Measurements from ENCODE around the gene RILPL1. TPM values are rescaled to one million over a fixed set of nuclear protein-coding genes. Genes with fewer than 3 reads are reported as not detected.

RILPL1 gene
- total and polyA plus RNA-seq, 9 of the 15 experiments (the other 6 are each of a cell fraction or from before 2014, with no cell fraction given) = 0.25 to 10.6 (median 8.6) TPM

DNA sequence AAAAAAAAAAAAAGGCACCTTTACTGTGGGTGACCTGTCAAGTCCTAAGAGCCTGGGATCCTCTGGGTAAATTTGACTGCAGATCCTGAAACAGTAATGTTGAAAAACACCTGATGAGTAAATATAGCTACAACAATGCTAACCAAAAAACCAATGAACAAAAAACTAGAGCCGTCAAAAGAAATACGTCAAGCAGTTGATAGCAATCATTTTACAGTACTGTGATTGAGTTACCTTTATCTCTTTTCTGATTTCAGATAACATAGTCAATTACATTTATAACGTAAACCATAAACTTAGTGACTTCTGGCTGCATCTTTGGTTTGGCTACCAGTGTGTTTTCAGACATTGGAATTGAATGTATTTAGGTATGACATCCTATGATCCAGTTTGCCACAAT lies 44.7 kb upstream of the RILPL1 start:
- intact Hi-C loops (cut with micrococcal nuclease) = no loop called here
- ATAC-seq (no peak), DNase-seq (ENCODE audit: extremely low read depth in 1 of 4, low spot score in 3 of 4) (no peak), FAIRE-seq (no peak)
- Histone ChIP-seq H3K4me2 (ENCODE audit: insufficient read depth, low read length) (no peak overlapping the region), H3K9ac (ENCODE audit: insufficient read depth in 1 of 2, low read depth in 2 of 2, low read length in 2 of 2) (no peak overlapping the region), H3K9me3 (replicated peaks; ENCODE audit: control insufficient read depth, insufficient read depth, low read depth, low read length) (no peaks in the 10 kb centered on the region), H3K27me3 (ENCODE audit: control insufficient read depth in 2 of 2, insufficient read depth in 2 of 2, low read length in 2 of 2) (no peaks in the 10 kb centered on the region), H3K9me1 (ENCODE audit: control insufficient read depth, insufficient read depth, low read length) (no peaks in the 10 kb centered on the region), H3K4me3 (no peak overlapping the region), H3K79me2 (ENCODE audit: control insufficient read depth, insufficient read depth, low read length) (peaks cover 13% of the 10 kb centered on the region), H3K27ac (ENCODE audit: extremely low read depth, low read depth, low read length) (no peak overlapping the region), H3K4me1 (replicated peaks in 1 of 2; ENCODE audit: control insufficient read depth in 2 of 2, insufficient read depth in 2 of 2, low read length in 2 of 2) (peaks cover 7 to 8% of the 10 kb centered on the region in 2 experiments), H4K20me1 (replicated peaks; ENCODE audit: control insufficient read depth, insufficient read depth, low read length) (no peaks in the 10 kb centered on the region), H2AFZ (ENCODE audit: low read depth, low read length) (no peak overlapping the region), H3K36me3 (ENCODE audit: control insufficient read depth, insufficient read depth, low read length) (no peaks in the 10 kb centered on the region)
- CTCF ChIA-PET (ENCODE audit: low intra/inter-chr PET ratio) = no interaction called here
- BruUV-seq (replicated peaks) = no TSS peak
- WGBS (ENCODE audit: insufficient coverage, low coverage, missing lambda C conversion rate) = 56% methylated on average over 3 of the region's 3 CpGs
- in situ Hi-C loops (cut with MboI) = no loop called here
- POLR2A ChIA-PET = interaction anchor here (0.6 kb wide), 1 partner anchor 146 kb away, joined by 3 read pairs; no protein-coding TSS in a partner anchor
- TF ChIP-seq ZNF644 (tag; IDR thresholded peaks at IDR 0.05; ENCODE audit: low read depth) (no peak), NFXL1 (CRISPR knock-in tag; IDR thresholded peaks at IDR 0.05) (no peak), RBM15 (IDR thresholded peaks at IDR 0.05; ENCODE audit: insufficient read depth, low read length) (no peak), NFIX (CRISPR knock-in tag; IDR thresholded peaks at IDR 0.05; ENCODE audit: low read depth) (no peak), SMC3 (conservative IDR thresholded peaks at IDR 0.05; ENCODE audit: insufficient read depth, low read depth, low read length) (no peak), ZNF23 (CRISPR knock-in tag; IDR thresholded peaks at IDR 0.05) (no peak), THRAP3 (IDR thresholded peaks at IDR 0.05; ENCODE audit: borderline replicate concordance) (no peak), FOXK2 (conservative IDR thresholded peaks at IDR 0.05 in 1 of 2, IDR thresholded peaks at IDR 0.05 in 1 of 2; ENCODE audit: low read depth in 2 of 2) (no peak), ZNF431 (CRISPR knock-in tag; IDR thresholded peaks at IDR 0.05) (no peak), GTF2A2 (tag; IDR thresholded peaks at IDR 0.05) (no peak)
- TF ChIP-seq, protein P1, sequence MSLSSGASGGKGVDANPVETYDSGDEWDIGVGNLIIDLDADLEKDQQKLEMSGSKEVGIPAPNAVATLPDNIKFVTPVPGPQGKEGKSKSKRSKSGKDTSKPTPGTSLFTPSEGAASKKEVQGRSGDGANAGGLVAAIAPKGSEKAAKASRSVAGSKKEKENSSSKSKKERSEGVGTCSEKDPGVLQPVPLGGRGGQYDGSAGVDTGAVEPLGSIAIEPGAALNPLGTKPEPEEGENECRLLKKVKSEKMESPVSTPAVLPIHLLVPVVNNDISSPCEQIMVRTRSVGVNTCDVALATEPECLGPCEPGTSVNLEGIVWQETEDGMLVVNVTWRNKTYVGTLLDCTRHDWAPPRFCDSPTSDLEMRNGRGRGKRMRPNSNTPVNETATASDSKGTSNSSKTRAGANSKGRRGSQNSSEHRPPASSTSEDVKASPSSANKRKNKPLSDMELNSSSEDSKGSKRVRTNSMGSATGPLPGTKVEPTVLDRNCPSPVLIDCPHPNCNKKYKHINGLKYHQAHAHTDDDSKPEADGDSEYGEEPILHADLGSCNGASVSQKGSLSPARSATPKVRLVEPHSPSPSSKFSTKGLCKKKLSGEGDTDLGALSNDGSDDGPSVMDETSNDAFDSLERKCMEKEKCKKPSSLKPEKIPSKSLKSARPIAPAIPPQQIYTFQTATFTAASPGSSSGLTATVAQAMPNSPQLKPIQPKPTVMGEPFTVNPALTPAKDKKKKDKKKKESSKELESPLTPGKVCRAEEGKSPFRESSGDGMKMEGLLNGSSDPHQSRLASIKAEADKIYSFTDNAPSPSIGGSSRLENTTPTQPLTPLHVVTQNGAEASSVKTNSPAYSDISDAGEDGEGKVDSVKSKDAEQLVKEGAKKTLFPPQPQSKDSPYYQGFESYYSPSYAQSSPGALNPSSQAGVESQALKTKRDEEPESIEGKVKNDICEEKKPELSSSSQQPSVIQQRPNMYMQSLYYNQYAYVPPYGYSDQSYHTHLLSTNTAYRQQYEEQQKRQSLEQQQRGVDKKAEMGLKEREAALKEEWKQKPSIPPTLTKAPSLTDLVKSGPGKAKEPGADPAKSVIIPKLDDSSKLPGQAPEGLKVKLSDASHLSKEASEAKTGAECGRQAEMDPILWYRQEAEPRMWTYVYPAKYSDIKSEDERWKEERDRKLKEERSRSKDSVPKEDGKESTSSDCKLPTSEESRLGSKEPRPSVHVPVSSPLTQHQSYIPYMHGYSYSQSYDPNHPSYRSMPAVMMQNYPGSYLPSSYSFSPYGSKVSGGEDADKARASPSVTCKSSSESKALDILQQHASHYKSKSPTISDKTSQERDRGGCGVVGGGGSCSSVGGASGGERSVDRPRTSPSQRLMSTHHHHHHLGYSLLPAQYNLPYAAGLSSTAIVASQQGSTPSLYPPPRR (CRISPR knock-in tag; IDR thresholded peaks at IDR 0.05; ENCODE audit: borderline replicate concordance) = no peak
- TF ChIP-seq, protein P2, sequence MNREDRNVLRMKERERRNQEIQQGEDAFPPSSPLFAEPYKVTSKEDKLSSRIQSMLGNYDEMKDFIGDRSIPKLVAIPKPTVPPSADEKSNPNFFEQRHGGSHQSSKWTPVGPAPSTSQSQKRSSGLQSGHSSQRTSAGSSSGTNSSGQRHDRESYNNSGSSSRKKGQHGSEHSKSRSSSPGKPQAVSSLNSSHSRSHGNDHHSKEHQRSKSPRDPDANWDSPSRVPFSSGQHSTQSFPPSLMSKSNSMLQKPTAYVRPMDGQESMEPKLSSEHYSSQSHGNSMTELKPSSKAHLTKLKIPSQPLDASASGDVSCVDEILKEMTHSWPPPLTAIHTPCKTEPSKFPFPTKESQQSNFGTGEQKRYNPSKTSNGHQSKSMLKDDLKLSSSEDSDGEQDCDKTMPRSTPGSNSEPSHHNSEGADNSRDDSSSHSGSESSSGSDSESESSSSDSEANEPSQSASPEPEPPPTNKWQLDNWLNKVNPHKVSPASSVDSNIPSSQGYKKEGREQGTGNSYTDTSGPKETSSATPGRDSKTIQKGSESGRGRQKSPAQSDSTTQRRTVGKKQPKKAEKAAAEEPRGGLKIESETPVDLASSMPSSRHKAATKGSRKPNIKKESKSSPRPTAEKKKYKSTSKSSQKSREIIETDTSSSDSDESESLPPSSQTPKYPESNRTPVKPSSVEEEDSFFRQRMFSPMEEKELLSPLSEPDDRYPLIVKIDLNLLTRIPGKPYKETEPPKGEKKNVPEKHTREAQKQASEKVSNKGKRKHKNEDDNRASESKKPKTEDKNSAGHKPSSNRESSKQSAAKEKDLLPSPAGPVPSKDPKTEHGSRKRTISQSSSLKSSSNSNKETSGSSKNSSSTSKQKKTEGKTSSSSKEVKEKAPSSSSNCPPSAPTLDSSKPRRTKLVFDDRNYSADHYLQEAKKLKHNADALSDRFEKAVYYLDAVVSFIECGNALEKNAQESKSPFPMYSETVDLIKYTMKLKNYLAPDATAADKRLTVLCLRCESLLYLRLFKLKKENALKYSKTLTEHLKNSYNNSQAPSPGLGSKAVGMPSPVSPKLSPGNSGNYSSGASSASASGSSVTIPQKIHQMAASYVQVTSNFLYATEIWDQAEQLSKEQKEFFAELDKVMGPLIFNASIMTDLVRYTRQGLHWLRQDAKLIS (CRISPR knock-in tag; IDR thresholded peaks at IDR 0.05) = no peak
- TF ChIP-seq, protein P3, sequence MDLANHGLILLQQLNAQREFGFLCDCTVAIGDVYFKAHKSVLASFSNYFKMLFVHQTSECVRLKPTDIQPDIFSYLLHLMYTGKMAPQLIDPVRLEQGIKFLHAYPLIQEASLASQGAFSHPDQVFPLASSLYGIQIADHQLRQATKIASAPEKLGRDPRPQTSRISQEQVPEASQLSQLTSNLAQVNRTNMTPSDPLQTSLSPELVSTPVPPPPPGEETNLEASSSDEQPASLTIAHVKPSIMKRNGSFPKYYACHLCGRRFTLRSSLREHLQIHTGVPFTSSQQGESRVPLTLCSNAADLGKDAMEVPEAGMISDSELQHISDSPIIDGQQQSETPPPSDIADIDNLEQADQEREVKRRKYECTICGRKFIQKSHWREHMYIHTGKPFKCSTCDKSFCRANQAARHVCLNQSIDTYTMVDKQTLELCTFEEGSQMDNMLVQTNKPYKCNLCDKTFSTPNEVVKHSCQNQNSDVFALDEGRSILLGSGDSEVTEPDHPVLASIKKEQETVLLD (IDR thresholded peaks at IDR 0.05) = no peak

Data from K562 (cell line).